Testis (tissue), 3 donors: ENCODE data around the gene PLIN4. TPM values are rescaled to one million over a fixed set of nuclear protein-coding genes. Genes with fewer than 3 reads are reported as not detected.

ENCODE experiments used
- DNase-seq: peaks from one replicate; pipeline ENCODE4 v3.0.0-alpha.2; 2019
- H3K27ac ChIP-seq, 2 donors: fragments of 200-600 bp; sonication (generic); one replicate each; pipeline ENCODE4 v1.5.1; 2019
- H3K27me3 ChIP-seq: fragments of 200-600 bp; sonication (generic); one replicate; pipeline ENCODE4 v1.5.1; 2019
- H3K36me3 ChIP-seq: fragments of 200-600 bp; sonication (generic); one replicate; pipeline ENCODE4 v1.5.1; 2017; ENCODE audit warnings: low read depth; ENCODE audit errors: missing control alignments
- H3K4me1 ChIP-seq: fragments of 200-600 bp; sonication (generic); one replicate; pipeline ENCODE4 v1.5.1; 2019
- H3K4me3 ChIP-seq, 2 donors: fragments of 200-600 bp; sonication (generic); one replicate each; pipeline ENCODE4 v1.5.1; 2017 to 2019
- H3K9me3 ChIP-seq: fragments of 200-600 bp; sonication (generic); one replicate; pipeline ENCODE4 v1.5.1; 2017
- POLR2A ChIP-seq: fragments of 450-650 bp; IDR thresholded peaks from one replicate; pipeline ENCODE4 v1.6.1; 2017; ENCODE audit warnings: antibody characterized with exemption, mild to moderate bottlenecking, moderate library complexity
- WGBS, 2 donors: methylation state at CpG; one replicate each; pipeline ENCODE4 v1.1.5; 2018; 5-methylcytosine and 5-hydroxymethylcytosine counted together
- intact Hi-C: fragments of 100-400 bp; cut with DNase I; formaldehyde crosslinking; loops from one replicate; pipeline ENCODE4 v1.15.1; 2023; ENCODE audit warnings: low total_unique reads
- polyA plus RNA-seq: library from polyadenylated mRNA; stranded (reverse); fragments of 350-450 nt; fragmentation: Illumina TruSeq; extraction: RNeasy Lipid Tissue Mini Kit (QIAGEN cat#74804); gene quantifications from one replicate; pipeline ENCODE4 v1.2.3, GENCODE V29; 2014; ENCODE audit warnings: low read depth, low replicate concordance; ENCODE audit not compliant: insufficient read depth
- total RNA-seq, 2 donors: library from RNA; depleted of rRNA; stranded (reverse); fragments of >200 nt; gene quantifications; one replicate each; pipeline ENCODE4 v1.2.3, GENCODE V29; 2016
- TF ChIP-seq, protein P1 (sequence below), 3 experiments: fragments of 450-650 bp in 2 of 3; fragments of 200-600 bp in 1 of 3; sonication (generic) in 1 of 3; IDR thresholded peaks; one replicate each; pipeline ENCODE4 v1.5.1; 2016 to 2019; ENCODE audit warnings: antibody characterized with exemption in 3 of 3, mild to moderate bottlenecking in 2 of 3, moderate library complexity in 1 of 3

PLIN4 gene
- total and polyA plus RNA-seq, 3 donors from 2014 or later: 2.8 to 4.0 (median 3.7) TPM

GRCh38 chr19:4536798-4537197 is 18.5 kb upstream of the PLIN4 start:
- no peak for DNase-seq
- no peaks in the 10 kb centered on the region for H3K9me3 ChIP-seq

DNA sequence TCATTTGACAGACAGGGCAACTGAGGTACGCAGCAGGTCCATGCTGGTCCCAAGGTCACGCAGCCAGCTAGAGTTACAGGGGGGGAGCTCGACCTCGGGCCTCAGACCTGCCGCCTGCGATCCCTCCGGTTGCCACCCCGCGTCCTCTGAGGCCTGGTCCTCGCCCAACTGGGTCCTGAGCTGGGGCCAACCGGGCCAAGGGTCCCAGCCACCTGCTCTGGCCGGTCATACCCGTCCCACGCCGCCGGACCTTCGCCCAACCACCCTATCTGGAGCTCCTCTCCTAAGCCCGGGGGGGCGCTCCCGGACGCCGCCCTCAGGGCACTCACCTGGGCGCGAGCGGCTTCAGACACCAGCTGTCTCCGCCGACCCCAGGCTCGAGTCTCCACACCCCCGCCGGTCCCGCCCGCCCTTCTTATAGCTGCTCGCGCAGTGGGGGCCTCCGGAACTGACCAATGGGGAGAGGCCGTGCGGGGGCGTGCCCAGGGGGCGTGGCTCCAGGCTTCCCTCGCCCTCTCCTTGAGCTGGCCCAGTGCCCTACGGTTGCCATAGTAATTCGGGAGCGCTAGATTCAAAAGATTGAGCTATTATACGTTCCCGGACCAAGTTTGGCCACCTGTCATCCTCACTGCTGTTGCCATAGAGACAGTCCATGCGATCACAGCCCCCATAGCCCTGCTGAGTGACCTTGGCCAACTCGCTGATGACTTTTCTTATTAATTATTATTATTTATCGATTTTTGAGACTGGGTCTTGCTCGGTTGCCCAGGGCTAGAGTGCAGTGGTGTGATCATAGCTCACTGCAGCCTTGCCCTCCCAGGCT is 16.8 kb upstream of the PLIN4 start, which contains the start of gene PLIN5:
PLIN5 (minus strand) TSS at position 389 of the 823 bp plus-strand sequence. CDS start 1,150 bp downstream, outside the sequence.
- H3K36me3 ChIP-seq: no peaks in the 10 kb centered on the region
- 6 to 9% methylated on average over 8 to 32 of the region's 49 CpGs for WGBS, 2 donors
- no peaks in the 10 kb centered on the region for H3K27me3 ChIP-seq
- H3K27ac ChIP-seq: no peak within 1 kb of the TSS
- TF ChIP-seq, protein P1, sequence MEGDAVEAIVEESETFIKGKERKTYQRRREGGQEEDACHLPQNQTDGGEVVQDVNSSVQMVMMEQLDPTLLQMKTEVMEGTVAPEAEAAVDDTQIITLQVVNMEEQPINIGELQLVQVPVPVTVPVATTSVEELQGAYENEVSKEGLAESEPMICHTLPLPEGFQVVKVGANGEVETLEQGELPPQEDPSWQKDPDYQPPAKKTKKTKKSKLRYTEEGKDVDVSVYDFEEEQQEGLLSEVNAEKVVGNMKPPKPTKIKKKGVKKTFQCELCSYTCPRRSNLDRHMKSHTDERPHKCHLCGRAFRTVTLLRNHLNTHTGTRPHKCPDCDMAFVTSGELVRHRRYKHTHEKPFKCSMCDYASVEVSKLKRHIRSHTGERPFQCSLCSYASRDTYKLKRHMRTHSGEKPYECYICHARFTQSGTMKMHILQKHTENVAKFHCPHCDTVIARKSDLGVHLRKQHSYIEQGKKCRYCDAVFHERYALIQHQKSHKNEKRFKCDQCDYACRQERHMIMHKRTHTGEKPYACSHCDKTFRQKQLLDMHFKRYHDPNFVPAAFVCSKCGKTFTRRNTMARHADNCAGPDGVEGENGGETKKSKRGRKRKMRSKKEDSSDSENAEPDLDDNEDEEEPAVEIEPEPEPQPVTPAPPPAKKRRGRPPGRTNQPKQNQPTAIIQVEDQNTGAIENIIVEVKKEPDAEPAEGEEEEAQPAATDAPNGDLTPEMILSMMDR (IDR thresholded peaks at IDR 0.05): no peak
- no peak for TF ChIP-seq POLR2A
- no peaks in the 10 kb centered on the region for H3K9me3 ChIP-seq
- DNase-seq: peak; percentile 89
- peak within 1 kb of the TSS; percentile 5 to 36 for H3K4me3 ChIP-seq
- intact Hi-C loops: no loop called here
- peaks cover 3% of the 10 kb centered on the region for H3K4me1 ChIP-seq

More at GRCh38 chr19:4536798-4537197, 18.5 kb upstream of the PLIN4 start:
- H3K36me3 ChIP-seq: no peaks in the 10 kb centered on the region
- TF ChIP-seq, protein P1 (IDR thresholded peaks at IDR 0.05): no peak
- no peak for TF ChIP-seq POLR2A
- no peak overlapping the region for H3K4me3 ChIP-seq
- intact Hi-C loops: no loop called here
- H3K4me1 ChIP-seq: peaks cover 3% of the 10 kb centered on the region
- 29 to 62% methylated on average over 1 to 5 of the region's 5 CpGs for WGBS, 2 donors
- no peak overlapping the region for H3K27ac ChIP-seq
- H3K27me3 ChIP-seq: no peaks in the 10 kb centered on the region

GRCh38 chr19:4533835-4534424 is 15.6 kb upstream of the PLIN4 start:
- H3K27me3 ChIP-seq: no peaks in the 10 kb centered on the region
- H3K9me3 ChIP-seq: no peaks in the 10 kb centered on the region
- no peak overlapping the region for H3K4me3 ChIP-seq
- WGBS, 2 donors: 78 to 81% methylated on average over 7 to 9 of the region's 9 CpGs
- H3K4me1 ChIP-seq: peaks cover 3% of the 10 kb centered on the region
- TF ChIP-seq, protein P1 (IDR thresholded peaks at IDR 0.05): no peak
- intact Hi-C loops: no loop called here
- no peak overlapping the region for H3K27ac ChIP-seq
- no peaks in the 10 kb centered on the region for H3K36me3 ChIP-seq
- no peak for DNase-seq

DNA sequence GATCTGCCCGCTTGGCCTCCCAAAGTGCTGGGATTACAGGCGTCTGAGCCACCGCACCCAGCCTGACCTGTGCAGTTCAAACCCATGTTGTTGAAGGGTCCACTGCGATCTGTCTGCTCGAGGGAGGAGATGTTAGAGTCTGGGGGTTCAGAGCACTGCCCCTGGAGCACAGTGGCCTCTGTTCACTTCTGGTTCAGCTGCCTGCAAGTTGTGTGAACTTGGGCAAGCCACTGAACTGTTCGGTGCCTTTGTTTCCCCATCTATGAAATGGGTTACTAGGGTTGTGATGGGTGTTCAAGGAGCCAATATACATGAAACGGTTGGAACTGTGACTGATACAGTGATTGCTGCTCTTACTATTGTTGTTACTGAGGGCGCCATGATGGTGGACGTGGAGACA is 15.0 kb upstream of the PLIN4 start:
- DNase-seq: no peak
- H3K4me3 ChIP-seq: no peak overlapping the region
- no peak overlapping the region for H3K27ac ChIP-seq
- 79 to 84% methylated on average over 5 to 9 of the region's 9 CpGs for WGBS, 2 donors
- peaks cover 3% of the 10 kb centered on the region for H3K4me1 ChIP-seq
- no peaks in the 10 kb centered on the region for H3K27me3 ChIP-seq
- no peaks in the 10 kb centered on the region for H3K9me3 ChIP-seq
- intact Hi-C loops: no loop called here
- no peak for TF ChIP-seq POLR2A
- TF ChIP-seq, protein P1 (IDR thresholded peaks at IDR 0.05): no peak
- H3K36me3 ChIP-seq: no peaks in the 10 kb centered on the region
